ENCODE measurements around the gene PAMR1.

The PAMR1 gene

GRCh38 chr11:35516403-35516802, 9.0 kb downstream of the PAMR1 start:
- Histone ChIP-seq H3K4me3 (ENCODE audit: insufficient read depth in 1 of 2, low read depth in 1 of 2, low read length in 2 of 2) (no peak overlapping the region), H3K9me3 (ENCODE audit: control insufficient read depth, low read length) (no peaks in the 10 kb centered on the region), H2BK5ac (ENCODE audit: low read depth, low read length, poor library complexity, severe bottlenecking) (no peak overlapping the region), H2BK15ac (ENCODE audit: low read depth, poor library complexity, severe bottlenecking) (no peak overlapping the region), H2AFZ (ENCODE audit: low read depth, low read length) (no peak overlapping the region), H3K18ac (ENCODE audit: low read depth in 1 of 2, low read length in 2 of 2) (no peak overlapping the region), H3K4me2 (ENCODE audit: low read length, poor library complexity, severe bottlenecking) (no peak overlapping the region), H3K9ac (ENCODE audit: low read length) (no peak overlapping the region), H3K36me3 (ENCODE audit: control insufficient read depth in 1 of 2, insufficient read depth in 2 of 2, low read depth in 1 of 2, low read length in 2 of 2) (peaks cover 0 to 87% of the 10 kb centered on the region in 2 experiments), H4K8ac (ENCODE audit: low read length) (peak overlapping the region; percentile 20), H3K4ac (ENCODE audit: low read depth in 1 of 2, low read length in 2 of 2) (no peak overlapping the region), H3K27ac (ENCODE audit: low read length, poor library complexity, severe bottlenecking) (no peak overlapping the region), H3K4me1 (ENCODE audit: control insufficient read depth, insufficient read depth, low read depth, low read length) (peaks cover 4% of the 10 kb centered on the region), H4K91ac (ENCODE audit: low read length) (no peak overlapping the region), H2BK120ac (ENCODE audit: low read depth, low read length) (no peak overlapping the region), H3K14ac (ENCODE audit: low read length in 2 of 2) (no peak overlapping the region), H2AK5ac (ENCODE audit: low read length, severe bottlenecking) (no peak overlapping the region), H2BK12ac (ENCODE audit: low read length in 2 of 2) (no peak overlapping the region), H3K23ac (ENCODE audit: low read length in 2 of 2) (no peak overlapping the region), H3K27me3 (ENCODE audit: control insufficient read depth in 1 of 2, insufficient read depth in 1 of 2, low read length in 2 of 2) (peaks cover 0 to 63% of the 10 kb centered on the region in 2 experiments), H3K79me1 (replicated peaks; ENCODE audit: low read length, poor library complexity, severe bottlenecking) (no peaks in the 10 kb centered on the region)
- DNase-seq = no peak
- WGBS = 91% methylated on average over 4 of the region's 4 CpGs

GRCh38 chr11:35515224-35515623, 10.2 kb downstream of the PAMR1 start:
- peaks cover 0 to 51% of the 10 kb centered on the region in 2 experiments for H3K27me3 ChIP-seq (ENCODE audit: control insufficient read depth in 1 of 2, insufficient read depth in 1 of 2, low read length in 2 of 2)
- no peak overlapping the region for H3K23ac ChIP-seq (ENCODE audit: low read length in 2 of 2)
- no peak overlapping the region for H4K91ac ChIP-seq (ENCODE audit: low read length)
- no peak overlapping the region for H3K14ac ChIP-seq (ENCODE audit: low read length in 2 of 2)
- no peak overlapping the region for H2AFZ ChIP-seq (ENCODE audit: low read depth, low read length)
- peaks cover 4% of the 10 kb centered on the region for H3K4me1 ChIP-seq (ENCODE audit: control insufficient read depth, insufficient read depth, low read depth, low read length)
- no peak overlapping the region for H2BK12ac ChIP-seq (ENCODE audit: low read length in 2 of 2)
- no peak overlapping the region for H3K4me2 ChIP-seq (ENCODE audit: low read length, poor library complexity, severe bottlenecking)
- no peak overlapping the region for H4K8ac ChIP-seq (ENCODE audit: low read length)
- no peak overlapping the region for H3K9ac ChIP-seq (ENCODE audit: low read length)
- no peak overlapping the region for H3K4me3 ChIP-seq (ENCODE audit: insufficient read depth in 1 of 2, low read depth in 1 of 2, low read length in 2 of 2)
- no peak overlapping the region for H2BK120ac ChIP-seq (ENCODE audit: low read depth, low read length)
- H2BK15ac ChIP-seq (ENCODE audit: low read depth, poor library complexity, severe bottlenecking) = no peak overlapping the region
- no peaks in the 10 kb centered on the region for H3K79me1 ChIP-seq (replicated peaks; ENCODE audit: low read length, poor library complexity, severe bottlenecking)
- DNase-seq = peak; percentile 73
- H2AK5ac ChIP-seq (ENCODE audit: low read length, severe bottlenecking) = no peak overlapping the region
- no peak overlapping the region for H3K18ac ChIP-seq (ENCODE audit: low read depth in 1 of 2, low read length in 2 of 2)
- no peak overlapping the region for H2BK5ac ChIP-seq (ENCODE audit: low read depth, low read length, poor library complexity, severe bottlenecking)
- no peak overlapping the region for H3K27ac ChIP-seq (ENCODE audit: low read length, poor library complexity, severe bottlenecking)
- H3K9me3 ChIP-seq (ENCODE audit: control insufficient read depth, low read length) = no peaks in the 10 kb centered on the region
- H3K4ac ChIP-seq (ENCODE audit: low read depth in 1 of 2, low read length in 2 of 2) = no peak overlapping the region
- WGBS = 30% methylated on average over 3 of the region's 3 CpGs
- H3K36me3 ChIP-seq (ENCODE audit: control insufficient read depth in 1 of 2, insufficient read depth in 2 of 2, low read depth in 1 of 2, low read length in 2 of 2) = peaks cover 0 to 87% of the 10 kb centered on the region in 2 experiments

GRCh38 chr11:35514481-35514880, 10.9 kb downstream of the PAMR1 start:
- Histone ChIP-seq H3K14ac (ENCODE audit: low read length in 2 of 2) (no peak overlapping the region), H3K4me1 (ENCODE audit: control insufficient read depth, insufficient read depth, low read depth, low read length) (peaks cover 4% of the 10 kb centered on the region), H3K23ac (ENCODE audit: low read length in 2 of 2) (no peak overlapping the region), H3K36me3 (ENCODE audit: control insufficient read depth in 1 of 2, insufficient read depth in 2 of 2, low read depth in 1 of 2, low read length in 2 of 2) (peaks cover 0 to 87% of the 10 kb centered on the region in 2 experiments), H3K27ac (ENCODE audit: low read length, poor library complexity, severe bottlenecking) (no peak overlapping the region), H3K18ac (ENCODE audit: low read depth in 1 of 2, low read length in 2 of 2) (no peak overlapping the region), H2AFZ (ENCODE audit: low read depth, low read length) (no peak overlapping the region), H2BK12ac (ENCODE audit: low read length in 2 of 2) (no peak overlapping the region), H4K91ac (ENCODE audit: low read length) (no peak overlapping the region), H2AK5ac (ENCODE audit: low read length, severe bottlenecking) (no peak overlapping the region), H4K8ac (ENCODE audit: low read length) (no peak overlapping the region), H3K79me1 (replicated peaks; ENCODE audit: low read length, poor library complexity, severe bottlenecking) (no peaks in the 10 kb centered on the region), H3K4me3 (ENCODE audit: insufficient read depth in 1 of 2, low read depth in 1 of 2, low read length in 2 of 2) (no peak overlapping the region), H3K27me3 (ENCODE audit: control insufficient read depth in 1 of 2, insufficient read depth in 1 of 2, low read length in 2 of 2) (peaks cover 0 to 44% of the 10 kb centered on the region in 2 experiments), H3K9ac (ENCODE audit: low read length) (no peak overlapping the region), H3K4me2 (ENCODE audit: low read length, poor library complexity, severe bottlenecking) (no peak overlapping the region), H2BK5ac (ENCODE audit: low read depth, low read length, poor library complexity, severe bottlenecking) (no peak overlapping the region), H2BK15ac (ENCODE audit: low read depth, poor library complexity, severe bottlenecking) (no peak overlapping the region), H3K4ac (ENCODE audit: low read depth in 1 of 2, low read length in 2 of 2) (no peak overlapping the region), H3K9me3 (ENCODE audit: control insufficient read depth, low read length) (no peaks in the 10 kb centered on the region), H2BK120ac (ENCODE audit: low read depth, low read length) (no peak overlapping the region)
- 94% methylated on average over 3 of the region's 3 CpGs for WGBS
- DNase-seq = no peak

GRCh38 chr11:35511666-35512065, 13.8 kb downstream of the PAMR1 start:
- peak; percentile 86 for DNase-seq
- Histone ChIP-seq H3K4me2 (ENCODE audit: low read length, poor library complexity, severe bottlenecking) (no peak overlapping the region), H3K14ac (ENCODE audit: low read length in 2 of 2) (no peak overlapping the region), H3K36me3 (ENCODE audit: control insufficient read depth in 1 of 2, insufficient read depth in 2 of 2, low read depth in 1 of 2, low read length in 2 of 2) (peaks cover 0 to 89% of the 10 kb centered on the region in 2 experiments), H4K8ac (ENCODE audit: low read length) (no peak overlapping the region), H3K27me3 (ENCODE audit: control insufficient read depth in 1 of 2, insufficient read depth in 1 of 2, low read length in 2 of 2) (peaks cover 0 to 18% of the 10 kb centered on the region in 2 experiments), H3K4me1 (ENCODE audit: control insufficient read depth, insufficient read depth, low read depth, low read length) (peaks cover 4% of the 10 kb centered on the region), H3K4me3 (ENCODE audit: insufficient read depth in 1 of 2, low read depth in 1 of 2, low read length in 2 of 2) (no peak overlapping the region), H2BK5ac (ENCODE audit: low read depth, low read length, poor library complexity, severe bottlenecking) (no peak overlapping the region), H2AFZ (ENCODE audit: low read depth, low read length) (no peak overlapping the region), H4K91ac (ENCODE audit: low read length) (peak overlapping the region; percentile 3), H2BK15ac (ENCODE audit: low read depth, poor library complexity, severe bottlenecking) (no peak overlapping the region), H3K4ac (ENCODE audit: low read depth in 1 of 2, low read length in 2 of 2) (no peak overlapping the region), H3K18ac (ENCODE audit: low read depth in 1 of 2, low read length in 2 of 2) (peak overlapping the region in 1 of 2 experiments; percentile 50), H2BK120ac (ENCODE audit: low read depth, low read length) (no peak overlapping the region), H3K23ac (ENCODE audit: low read length in 2 of 2) (peak overlapping the region in 1 of 2 experiments; percentile 24), H3K9me3 (ENCODE audit: control insufficient read depth, low read length) (peaks cover 20% of the 10 kb centered on the region), H2AK5ac (ENCODE audit: low read length, severe bottlenecking) (no peak overlapping the region), H3K27ac (ENCODE audit: low read length, poor library complexity, severe bottlenecking) (no peak overlapping the region), H2BK12ac (ENCODE audit: low read length in 2 of 2) (peak overlapping the region in 1 of 2 experiments; percentile 92), H3K9ac (ENCODE audit: low read length) (peak overlapping the region; percentile 42), H3K79me1 (replicated peaks; ENCODE audit: low read length, poor library complexity, severe bottlenecking) (no peaks in the 10 kb centered on the region)
- 3% methylated on average over 4 of the region's 5 CpGs for WGBS

Measured in mesenchymal stem cell (in vitro differentiated cells and primary cell).